GM12892 (cell line): ENCODE measurements around the gene LTBP4.
"Not testable (repeated sequence)": the region's sequence is repeated elsewhere in the genome, so short reads cannot be mapped to it uniquely, and the experiment has no call there.

ENCODE experiments used
- DNase-seq: peaks from one replicate; pipeline ENCODE4 v3.0.0; 2011; ENCODE audit not compliant: insufficient read length
- FAIRE-seq: peaks from 2 replicates; lab custom pipeline; 2011; peaks lifted over from hg19 to GRCh38; lab: Jason Lieb, UNC
- POLR2A ChIP-seq: IDR thresholded peaks from 2 replicates; pipeline ENCODE4 v1.6.1; 2011; ENCODE audit warnings: low read depth, low read length, control low read depth
- POLR2AphosphoS5 ChIP-seq: IDR thresholded peaks from 2 replicates; pipeline ENCODE4 v1.6.1; 2011; ENCODE audit warnings: low read depth, low read length, control low read depth
- TAF1 ChIP-seq: IDR thresholded peaks from 2 replicates; pipeline ENCODE4 v1.6.1; 2011; ENCODE audit warnings: low read depth, mild to moderate bottlenecking, control low read depth, low read length, borderline replicate concordance

Gene LTBP4

GRCh38 chr19:40617961-40618360, 16.8 kb downstream of the LTBP4 start:
- DNase-seq, result no peak
- no peak for TF ChIP-seq POLR2AphosphoS5
- no peak for TF ChIP-seq POLR2A
- TF ChIP-seq TAF1, result no peak
- FAIRE-seq, result no peak

GRCh38 chr19:40619333-40620160, 18.4 kb downstream of the LTBP4 start:
- no peak for TF ChIP-seq TAF1
- TF ChIP-seq POLR2AphosphoS5, result no peak
- no peak for TF ChIP-seq POLR2A
- FAIRE-seq (peak; percentile 69), DNase-seq (no peak)

- DNase-seq (no peak), FAIRE-seq (no peak)
- TF ChIP-seq TAF1 (no peak), POLR2A (no peak), POLR2AphosphoS5 (no peak)
These were observed 19.0 kb downstream of the LTBP4 start for GRCh38 chr19:40620161-40620485.

- TF ChIP-seq POLR2A (no peak), TAF1 (no peak), POLR2AphosphoS5 (no peak)
- no peak for DNase-seq
- no peak for FAIRE-seq
These were observed 20.1 kb downstream of the LTBP4 start for GRCh38 chr19:40621283-40621682.

DNA sequence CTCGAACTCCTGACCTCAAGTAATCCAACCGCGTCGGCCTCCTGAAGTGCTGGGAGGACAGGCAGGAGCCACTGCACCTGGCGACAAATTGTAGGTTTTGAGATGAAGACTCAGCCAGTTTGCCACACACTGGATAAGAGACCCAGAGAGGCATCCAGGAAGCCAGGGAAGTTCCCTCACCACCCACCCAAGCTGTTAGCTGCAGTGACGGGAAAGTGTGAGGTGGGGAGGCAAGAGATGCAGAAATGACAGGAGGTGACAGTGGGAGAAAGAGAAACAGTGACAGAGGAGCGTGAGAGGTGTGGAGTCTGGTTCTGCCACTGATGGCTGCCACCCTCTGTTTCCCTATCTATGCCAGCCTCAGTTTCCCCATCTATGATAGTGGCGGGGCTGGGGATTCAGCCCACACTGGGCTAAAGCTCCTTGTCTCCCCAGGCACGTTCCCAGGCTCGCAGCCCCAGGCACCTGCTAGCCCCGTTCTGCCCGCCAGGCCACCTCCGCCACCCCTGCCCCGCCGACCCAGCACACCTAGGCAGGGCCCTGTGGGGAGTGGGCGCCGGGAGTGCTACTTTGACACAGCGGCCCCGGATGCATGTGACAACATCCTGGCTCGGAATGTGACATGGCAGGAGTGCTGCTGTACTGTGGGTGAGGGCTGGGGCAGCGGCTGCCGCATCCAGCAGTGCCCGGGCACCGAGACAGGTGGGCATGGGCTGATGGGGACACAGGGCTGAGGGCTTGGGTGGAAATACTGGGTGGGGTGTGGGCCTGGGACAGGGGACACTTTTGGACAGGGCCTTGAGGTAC, 21.0 kb downstream of the LTBP4 start:
- DNase-seq, result no peak
- TF ChIP-seq TAF1 (no peak), POLR2AphosphoS5 (no peak), POLR2A (no peak)
- FAIRE-seq, result no peak

GRCh38 chr19:40622773-40623075, 21.6 kb downstream of the LTBP4 start:
- DNase-seq, result no peak
- FAIRE-seq, result no peak
- TF ChIP-seq POLR2AphosphoS5, result no peak
- no peak for TF ChIP-seq POLR2A
- TF ChIP-seq TAF1, result no peak

GRCh38 chr19:40623403-40624251, 22.5 kb downstream of the LTBP4 start:
- no peak for DNase-seq
- no peak for FAIRE-seq
- TF ChIP-seq POLR2A (no peak), POLR2AphosphoS5 (no peak), TAF1 (no peak)

GRCh38 chr19:40624369-40625153, 23.4 kb downstream of the LTBP4 start:
- DNase-seq, FAIRE-seq: not testable (repeated sequence)

- FAIRE-seq (no peak), DNase-seq (no peak)
These were observed 24.4 kb downstream of the LTBP4 start for GRCh38 chr19:40625406-40626120.

GRCh38 chr19:40626918-40627317, 25.7 kb downstream of the LTBP4 start:
- no peak for DNase-seq
- FAIRE-seq, result no peak
- TF ChIP-seq POLR2AphosphoS5 (no peak), TAF1 (no peak), POLR2A (no peak)

More at GRCh38 chr19:40625406-40626120, 24.4 kb downstream of the LTBP4 start:
- no peak for TF ChIP-seq TAF1
- no peak for TF ChIP-seq POLR2AphosphoS5
- no peak for TF ChIP-seq POLR2A
